Measurements from ENCODE around the gene C2orf81. TPM values are rescaled to one million over a fixed set of nuclear protein-coding genes. Genes with fewer than 3 reads are reported as not detected.
A peak's percentile ranks its signal among the peaks of the same experiment; 100 is the strongest.

Gene C2orf81
- total and polyA plus RNA-seq, 10 of the 15 experiments (the other 5 are each of a cell fraction or from before 2014, with no cell fraction given): 0.10 to 9.8 (median 2.7) TPM

- Histone ChIP-seq H3K79me2 (ENCODE audit: control insufficient read depth, insufficient read depth, low read length) (peaks cover 11% of the 10 kb centered on the region), H3K27ac (ENCODE audit: control insufficient read depth, insufficient read depth) (no peak within 1 kb of the TSS), H3K36me3 (ENCODE audit: control insufficient read depth in 2 of 2, insufficient read depth in 2 of 2, low read length in 1 of 2) (peaks cover 4 to 15% of the 10 kb centered on the region in 2 experiments; a peak in 3 of 4 replicates), H3K4me3 (no peak within 1 kb of the TSS), H3K4me1 (ENCODE audit: control insufficient read depth, insufficient read depth, low read length) (no peaks in the 10 kb centered on the region; the same call in 1 of the 2 replicates), H3K9me3 (replicated peaks; ENCODE audit: control insufficient read depth, insufficient read depth, low read length) (no peaks in the 10 kb centered on the region), H3K27me3 (replicated peaks in 1 of 2; ENCODE audit: control insufficient read depth in 2 of 2, insufficient read depth in 2 of 2, low read length in 1 of 2) (no peaks in the 10 kb centered on the region), H2AFZ (ENCODE audit: control insufficient read depth, low read depth, low read length) (no peak within 1 kb of the TSS), H4K20me1 (ENCODE audit: control insufficient read depth, insufficient read depth) (peaks cover 7% of the 10 kb centered on the region; the same call in 1 of the 2 replicates), H3K4me2 (ENCODE audit: control insufficient read depth, insufficient read depth) (peak within 1 kb of the TSS; percentile 27; the same call in 1 of the 2 replicates), H3K9ac (ENCODE audit: control insufficient read depth, insufficient read depth, low read length) (no peak within 1 kb of the TSS)
- in situ Hi-C loops (cut with MboI): no loop called here
- CTCF ChIA-PET: interaction anchor here (0.6 to 1.9 kb wide), 3 partner anchors 12 to 46 kb away, joined by 3 to 12 read pairs (median 8); no protein-coding TSS in a partner anchor
- no TSS peak for BruUV-seq (replicated peaks)
- POLR2A ChIA-PET: no interaction called here
- peak; percentile 83 for ATAC-seq
- TF ChIP-seq CBX5 (IDR thresholded peaks at IDR 0.05; ENCODE audit: low read depth) (no peak), EGR1 (IDR thresholded peaks at IDR 0.05; ENCODE audit: borderline replicate concordance in 1 of 2, low read depth in 2 of 2, low read length in 2 of 2) (peak in 1 of 2 experiments; percentile 52; a peak in 1 of 3 replicates), RELB (IDR thresholded peaks at IDR 0.05; ENCODE audit: low read depth) (0 out of 2 replicates have a peak, but pooled peaks have one; percentile 35), USF1 (IDR thresholded peaks at IDR 0.05; ENCODE audit: borderline replicate concordance, extremely low read length, insufficient read depth, low read depth, low read length) (peak; percentile 52), BHLHE40 (IDR thresholded peaks at IDR 0.05; ENCODE audit: borderline replicate concordance in 1 of 2, low read depth in 2 of 2, low read length in 1 of 2) (peak in 1 of 2 experiments; percentile 29; a peak in 1 of 4 replicates)
- WGBS (ENCODE audit: insufficient coverage, insufficient replicate concordance, low lambda C conversion rate, missing lambda C conversion rate): 79% methylated on average over 14 of the region's 14 CpGs
- intact Hi-C loops (cut with micrococcal nuclease; ENCODE audit: unreplicated experiment): no loop called here
- peak; percentile 74 for FAIRE-seq
- RAD21 ChIA-PET (ENCODE audit: unreplicated experiment): no interaction called here
- SMC1A ChIA-PET (ENCODE audit: uncharacterized antibody, unreplicated experiment): interaction anchor here (1.1 to 1.5 kb wide), 2 partner anchors 9 to 11 kb away, joined by 7 to 10 read pairs; no protein-coding TSS in a partner anchor
- no peak for DNase-seq (ENCODE audit: low read depth, low spot score)
Observed at GRCh38 chr2:74379851-74380789, 41.3 kb downstream of the C2orf81 start, which contains the start of gene DCTN1. DCTN1 (minus strand) TSS chr2:74380311; CDS start chr2:74380037, 274 bp downstream.
